ENCODE data around the gene C1orf50. TPM values are rescaled to one million over a fixed set of nuclear protein-coding genes. Genes with fewer than 3 reads are reported as not detected.

C1orf50 gene
- total and polyA plus RNA-seq, 2 donors (not counting 3 experiments of a cell fraction or from before 2014, with no cell fraction given), result 4.8 to 7.4 TPM

- ChIA-PET POLR2A (no interaction called here), CTCF (interaction anchor here (6.1 kb wide), 1 partner anchor 166 kb away, joined by 79 read pairs; no protein-coding TSS in a partner anchor)
- no TSS peak for BruUV-seq (replicated peaks)
- Histone ChIP-seq H3K27me3 (ENCODE audit: control insufficient read depth in 2 of 2, insufficient read depth in 2 of 2, low read length in 2 of 2) (no peaks in the 10 kb centered on the region), H3K27ac (ENCODE audit: insufficient read depth, low read depth, low read length) (no peak overlapping the region), H4K20me1 (replicated peaks; ENCODE audit: control insufficient read depth, extremely low read depth, insufficient read depth, low read length) (no peaks in the 10 kb centered on the region), H2AFZ (ENCODE audit: low read depth, low read length) (no peak overlapping the region), H3K4me3 (replicated peaks in 1 of 3; ENCODE audit: insufficient read depth in 1 of 3, low read depth in 1 of 3, low read length in 3 of 3) (no peak overlapping the region), H3K36me3 (ENCODE audit: control insufficient read depth in 2 of 2, extremely low read depth in 1 of 2, insufficient read depth in 2 of 2, low read length in 2 of 2) (peaks cover 0 to 28% of the 10 kb centered on the region in 2 experiments), H3K4me2 (ENCODE audit: insufficient read depth, low read length) (no peak overlapping the region), H3K9me3 (replicated peaks; ENCODE audit: control insufficient read depth, insufficient read depth, low read length) (no peaks in the 10 kb centered on the region), H3K4me1 (ENCODE audit: control insufficient read depth, extremely low read depth, insufficient read depth, low read length) (no peaks in the 10 kb centered on the region), H3K79me2 (ENCODE audit: control insufficient read depth, insufficient read depth, low read length) (no peaks in the 10 kb centered on the region), H3K9me1 (replicated peaks; ENCODE audit: control insufficient read depth, extremely low read depth, insufficient read depth, low read length) (no peaks in the 10 kb centered on the region), H3K9ac (replicated peaks; ENCODE audit: extremely low read depth, insufficient read depth, low read length) (no peak overlapping the region)
- DNase-seq (ENCODE audit: low read depth, low spot score) (no peak), FAIRE-seq (no peak)
- dilution Hi-C loops (cut with MboI; ENCODE audit: extremely low pct_ligation_motif_present, low sequenced_read_pairs), result no loop called here
- intact Hi-C loops (cut with micrococcal nuclease), result no loop called here
- TF ChIP-seq POLR2AphosphoS5 (IDR thresholded peaks at IDR 0.05; ENCODE audit: insufficient read depth, low read depth, low read length), result no peak
- TF ChIP-seq MYC (IDR thresholded peaks at IDR 0.05; ENCODE audit: low read depth, low read length), result no peak
- no peak for TF ChIP-seq FOS (IDR thresholded peaks at IDR 0.05; ENCODE audit: borderline replicate concordance, insufficient read depth, low read length)
- no peak for TF ChIP-seq POLR2A (IDR thresholded peaks at IDR 0.05; ENCODE audit: low read depth, low read length)
- TF ChIP-seq MAX (IDR thresholded peaks at IDR 0.05; ENCODE audit: insufficient read depth, insufficient read length), result no peak
- no peak for TF ChIP-seq CTCF (IDR thresholded peaks at IDR 0.05; ENCODE audit: extremely low read depth in 1 of 2, insufficient read depth in 1 of 2, low read depth in 1 of 2, low read length in 2 of 2)
- no peak for TF ChIP-seq GATA2 (IDR thresholded peaks at IDR 0.05; ENCODE audit: insufficient read depth, insufficient read length, low read depth, low read length)
- no peak for TF ChIP-seq EZH2 (IDR thresholded peaks at IDR 0.05; ENCODE audit: borderline replicate concordance, low read depth, low read length, severe bottlenecking)
- no peak for TF ChIP-seq JUN (IDR thresholded peaks at IDR 0.05; ENCODE audit: borderline replicate concordance, insufficient read depth, insufficient read length, low read depth)
These were observed 23.0 kb upstream of the C1orf50 start for GRCh38 chr1:42744148-42744413.

All from endothelial cell of umbilical vein (primary cell).